ENCODE measurements around the gene IGFL2.
"Not testable (repeated sequence)": the region's sequence is repeated elsewhere in the genome, so short reads cannot be mapped to it uniquely, and the experiment has no call there.

Gene IGFL2

DNA sequence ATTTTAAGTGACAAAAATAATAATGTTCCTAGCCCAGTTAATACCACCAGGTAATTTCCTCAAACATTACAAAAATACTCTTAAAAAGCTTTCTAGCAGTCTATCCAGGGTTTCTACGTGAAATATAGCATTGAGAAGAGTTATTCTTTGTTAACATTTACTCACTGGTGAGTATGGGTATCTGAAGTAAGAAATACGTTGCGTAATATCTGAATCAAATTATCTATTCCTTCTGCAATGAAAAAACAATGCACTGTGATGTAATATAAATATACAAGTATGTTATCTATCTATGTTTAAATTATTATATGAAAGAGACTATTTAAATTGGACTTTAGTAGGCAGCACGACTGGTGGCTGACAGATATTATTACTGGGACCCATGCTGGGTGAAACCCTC, 5.7 kb upstream of the IGFL2 start:
- DNase-seq = no peak

DNA sequence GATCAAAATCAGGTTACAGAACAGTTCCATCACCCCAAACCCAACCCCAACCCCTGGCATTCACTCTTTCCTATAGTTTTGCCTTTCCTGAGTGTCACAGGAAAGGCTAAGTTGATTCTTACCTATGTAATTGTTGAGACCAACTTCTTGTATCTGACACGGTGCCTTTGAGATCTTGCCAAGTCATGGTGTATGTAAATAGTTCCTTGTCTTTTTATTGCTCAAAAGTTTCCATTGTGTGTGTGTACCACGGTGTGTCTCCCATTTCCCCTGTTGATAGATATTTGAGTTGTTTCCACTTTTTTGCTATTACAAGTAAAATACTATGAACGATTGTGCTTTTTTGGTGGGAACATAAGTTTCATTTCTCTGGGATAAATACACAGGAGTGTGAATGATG, 3.3 kb upstream of the IGFL2 start:
- DNase-seq = no peak

DNA sequence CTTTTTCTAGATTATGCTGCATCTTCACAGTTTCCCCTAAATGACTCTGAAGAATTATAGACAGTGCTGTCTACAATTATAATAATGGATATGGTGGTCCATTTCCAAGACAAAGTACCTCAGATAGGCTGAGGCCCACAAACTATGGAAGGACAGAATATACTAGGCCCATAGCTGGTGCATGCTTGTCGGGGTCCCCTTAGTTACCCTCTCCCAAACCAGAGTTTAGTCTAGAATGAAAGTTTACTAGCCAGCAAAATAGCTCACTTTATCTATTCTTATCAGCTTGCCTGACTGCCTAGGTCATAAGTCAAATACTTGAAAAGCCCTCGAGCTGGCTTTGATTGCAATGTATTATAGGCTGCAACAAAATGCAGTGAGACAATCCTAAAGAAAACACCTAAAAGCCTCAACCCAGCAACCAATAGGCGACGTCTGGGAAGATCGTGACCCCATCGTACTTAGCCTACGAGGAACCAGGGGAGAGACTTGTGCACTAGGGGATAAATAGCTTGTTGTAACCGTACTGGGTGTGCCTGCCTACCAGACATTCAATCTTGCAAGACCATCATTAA, 785 bp upstream of the IGFL2 start:
- no peak for DNase-seq

DNA sequence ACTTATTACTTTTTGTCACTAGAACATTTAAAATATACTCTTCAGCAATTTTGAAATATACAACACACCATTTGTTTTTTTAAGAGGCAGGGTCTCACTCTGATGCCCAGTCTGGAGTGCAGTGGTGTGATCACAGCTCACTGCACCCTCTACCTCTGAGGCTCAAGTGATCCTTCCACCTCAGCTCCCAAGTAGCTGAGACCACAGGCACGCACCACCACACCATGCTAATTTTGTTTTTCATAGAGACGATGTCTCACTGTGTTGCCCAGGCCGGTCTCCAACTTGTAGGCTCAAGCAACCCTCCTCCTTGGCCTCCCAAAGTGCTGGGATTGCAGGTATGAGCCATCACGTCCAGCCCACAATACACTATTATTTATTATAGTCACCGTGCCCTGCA, 2.6 kb downstream of the IGFL2 start:
- DNase-seq = no peak

DNA sequence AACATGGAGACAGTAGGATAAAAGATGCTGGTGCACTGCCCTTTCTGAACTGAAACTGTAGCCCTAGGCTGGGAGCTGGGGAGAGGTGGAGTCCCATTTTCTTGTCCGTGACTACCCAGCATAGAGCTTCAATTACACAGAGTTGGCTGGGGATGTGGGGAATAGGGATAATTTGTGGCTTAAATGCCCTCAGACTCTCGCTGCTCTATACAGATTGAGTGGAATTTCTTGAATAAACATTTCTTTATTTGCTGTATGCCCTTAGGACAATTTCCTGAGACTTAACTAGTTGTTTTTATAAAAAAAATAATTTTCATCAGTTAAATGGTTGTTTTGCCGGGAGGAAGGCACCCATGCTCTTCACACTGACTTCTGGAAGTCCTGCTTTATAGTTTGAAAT, 7.2 kb downstream of the IGFL2 start:
- peak; percentile 9 for DNase-seq

DNA sequence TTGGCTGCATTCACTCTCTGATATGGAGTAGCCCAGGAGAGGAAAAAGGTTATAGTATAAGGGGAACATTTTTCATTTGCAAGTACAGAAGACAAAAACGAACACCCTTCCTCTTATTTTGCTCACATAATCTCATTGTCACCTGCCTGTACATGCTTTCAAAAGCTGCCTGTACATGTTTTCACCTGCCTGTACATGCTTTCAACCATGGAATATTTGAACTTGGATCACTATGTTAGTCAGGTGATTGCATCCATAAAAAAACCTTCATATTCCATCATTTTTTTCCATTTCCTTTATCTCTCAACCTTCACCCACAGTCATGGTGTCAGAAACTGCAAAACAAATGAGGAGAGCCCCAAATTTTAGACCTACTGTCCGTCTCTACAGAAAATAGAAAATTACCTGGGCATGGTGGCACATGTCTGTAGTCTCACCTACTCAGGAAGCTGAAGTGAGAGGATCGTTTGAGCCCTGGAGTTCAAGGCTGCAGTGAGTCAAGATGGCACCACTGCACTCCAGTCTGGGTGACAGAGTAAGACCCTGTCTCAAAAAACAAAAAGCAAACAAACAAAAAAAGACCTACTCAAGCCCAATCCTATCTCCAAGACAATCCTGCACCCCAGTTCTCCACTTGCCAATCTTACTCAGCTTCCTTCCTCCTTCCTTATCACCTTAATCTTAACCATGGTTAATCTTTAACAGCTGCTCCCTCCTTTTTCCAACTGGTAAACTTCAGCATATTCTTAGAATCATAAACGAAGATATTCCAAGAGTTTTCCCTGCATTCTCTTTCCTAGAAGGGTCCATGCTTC, 11.6 kb downstream of the IGFL2 start:
- no peak for DNase-seq

- no peak for DNase-seq
Observed at GRCh38 chr19:46160233-46160775, 12.3 kb downstream of the IGFL2 start.

- DNase-seq = not testable (repeated sequence)
Observed at GRCh38 chr19:46161642-46162257, 13.7 kb downstream of the IGFL2 start.

GRCh38 chr19:46162731-46163130, 14.7 kb downstream of the IGFL2 start:
- no peak for DNase-seq

DNA sequence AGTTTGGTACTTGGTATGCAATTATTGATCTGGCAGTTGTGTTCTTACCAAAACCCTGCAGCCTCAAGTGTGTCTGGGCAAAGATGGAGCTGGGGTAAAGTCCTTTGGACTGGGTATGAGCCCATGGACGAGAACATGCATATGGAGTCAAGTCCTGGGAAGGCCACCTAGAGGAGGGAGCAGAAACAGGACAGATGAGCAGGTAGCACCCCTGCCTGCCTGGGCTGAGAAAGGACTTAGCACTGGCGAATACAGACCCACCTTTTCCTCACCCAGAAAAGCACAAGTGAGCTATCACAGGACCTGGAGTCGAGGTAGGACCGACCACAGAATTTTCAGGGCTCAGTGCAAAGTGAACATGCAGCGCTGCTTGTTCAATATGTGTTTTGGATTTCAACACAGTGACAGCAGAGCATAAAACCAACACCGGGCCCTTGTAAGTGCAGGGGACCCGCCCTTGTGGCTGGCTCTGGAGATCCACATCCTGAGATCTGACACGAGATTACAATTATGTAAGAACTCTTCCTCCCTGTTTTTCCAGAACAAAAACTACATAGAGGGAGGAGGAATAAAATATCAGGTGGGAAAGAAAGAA, 25.9 kb downstream of the IGFL2 start:
- no peak for DNase-seq

DNA sequence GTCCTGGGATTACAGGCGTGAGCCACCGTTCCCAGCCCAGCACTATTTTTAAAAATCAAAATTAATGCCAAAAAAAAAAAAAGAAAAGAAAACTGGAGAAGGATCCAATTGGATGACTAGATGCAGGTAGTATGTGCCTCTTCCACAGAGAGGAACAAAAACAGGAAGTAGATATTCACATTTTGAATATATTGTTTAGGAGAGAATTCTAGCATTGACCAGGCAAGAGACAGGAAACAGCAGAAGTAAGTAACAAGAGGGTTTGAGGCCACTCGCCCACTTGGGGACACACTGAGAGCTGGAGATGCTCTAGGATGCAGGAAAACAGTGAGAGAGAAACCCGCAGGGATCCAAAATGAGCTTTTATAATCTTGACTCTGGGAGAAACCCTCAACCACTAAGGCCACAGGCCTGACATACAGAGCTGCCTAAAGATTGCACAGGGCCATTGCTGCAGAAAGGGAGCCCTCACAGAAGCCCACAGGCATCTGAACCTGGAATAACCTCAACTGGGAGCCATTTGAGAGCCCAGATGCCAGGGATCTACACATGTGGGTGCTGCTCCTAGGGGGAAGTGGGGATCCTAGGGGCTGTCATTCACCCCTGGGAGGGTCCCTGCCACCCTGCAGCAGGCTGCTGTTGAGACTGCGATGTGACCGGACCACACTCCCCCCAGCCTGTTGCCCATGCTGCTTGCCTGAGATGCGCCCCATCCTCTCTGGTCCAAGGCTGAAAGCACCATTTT, 28.2 kb downstream of the IGFL2 start:
- no peak for DNase-seq

GRCh38 chr19:46179076-46179759, 31.2 kb downstream of the IGFL2 start:
- no peak for DNase-seq

GRCh38 chr19:46180701-46181387, 32.8 kb downstream of the IGFL2 start:
- DNase-seq = peak; percentile 86

DNA sequence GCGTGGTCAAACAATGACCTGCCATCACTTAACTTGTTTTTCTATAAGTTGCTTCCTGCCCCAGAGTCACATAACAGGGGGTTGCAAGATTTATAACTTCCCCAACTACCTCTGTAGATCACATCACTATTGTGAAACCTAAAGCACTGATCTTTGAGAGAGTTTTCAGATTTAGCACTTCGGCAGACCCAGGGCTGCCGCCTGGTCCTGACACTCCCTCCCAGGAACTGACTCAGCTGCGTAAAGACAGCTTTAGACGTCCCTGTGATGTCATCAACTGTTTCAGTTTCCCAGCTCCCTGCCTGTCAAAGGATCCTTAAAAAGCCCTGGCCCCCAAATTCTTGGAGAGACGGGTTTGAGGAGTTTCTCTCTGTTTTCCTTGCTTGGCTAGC, 33.3 kb downstream of the IGFL2 start:
- DNase-seq = peak; percentile 30

DNA sequence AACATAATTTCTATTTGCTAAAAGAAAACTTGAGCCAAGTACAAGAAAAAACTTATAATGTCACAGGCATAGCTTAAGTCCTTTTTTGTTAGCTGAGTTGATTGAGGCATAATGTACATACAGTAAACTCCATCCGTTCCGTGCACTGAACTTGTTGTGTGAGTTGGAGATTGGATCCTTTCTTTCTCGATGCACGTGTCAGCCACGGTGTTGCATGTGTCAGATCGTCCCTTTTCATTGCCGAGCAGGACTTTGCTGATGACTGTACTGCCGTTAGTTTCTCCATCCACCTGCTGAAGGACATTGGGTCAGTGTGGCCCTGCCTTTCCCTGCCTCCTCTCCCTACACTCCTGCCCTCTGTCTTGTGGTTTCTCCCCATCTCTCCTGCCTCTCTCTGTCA, 34.4 kb downstream of the IGFL2 start:
- DNase-seq = no peak

DNA sequence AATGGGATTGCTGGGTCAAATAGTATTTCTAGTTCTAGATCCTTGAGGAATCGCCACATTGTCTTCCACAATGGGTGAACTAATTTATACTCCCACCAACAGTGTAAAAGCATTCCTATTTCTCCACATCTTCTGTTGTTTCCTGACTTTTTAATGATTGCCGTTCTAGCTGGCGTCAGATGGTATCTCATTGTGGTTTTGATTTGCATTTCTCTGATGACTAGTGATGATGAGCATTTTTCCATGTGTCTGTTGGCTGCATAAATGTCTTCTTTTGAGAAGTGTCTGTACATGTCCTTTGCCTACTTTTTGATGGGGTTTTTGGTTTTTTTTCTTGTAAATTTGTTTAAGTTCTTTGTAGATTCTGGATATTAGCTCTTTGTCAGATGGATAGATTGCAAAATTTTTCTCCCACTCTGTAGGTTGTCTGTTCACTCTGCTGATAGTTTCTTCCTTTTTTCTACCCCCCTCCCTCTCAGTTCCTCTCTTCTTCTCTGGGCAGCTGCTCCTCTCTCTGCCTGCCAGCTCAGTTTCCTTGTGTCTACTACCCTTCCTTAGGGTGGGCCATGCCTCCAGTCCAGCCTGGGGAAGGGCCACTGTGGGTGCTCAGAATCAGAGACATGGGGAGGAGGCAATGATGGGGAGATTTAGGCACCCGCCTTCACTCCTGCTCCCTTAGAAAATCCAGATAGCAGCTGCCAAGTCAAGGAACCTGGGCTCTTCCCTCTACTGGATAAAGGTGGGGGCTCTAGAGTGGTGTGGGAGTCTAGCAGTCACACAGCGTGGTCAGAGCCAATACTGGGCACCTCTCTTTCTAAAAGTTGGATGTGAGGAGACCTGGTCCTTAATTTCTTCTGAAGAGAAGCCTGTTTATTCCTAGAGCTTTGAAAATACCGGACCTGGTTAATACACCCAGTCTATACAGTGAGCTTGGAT, 37.0 kb downstream of the IGFL2 start:
- DNase-seq = peak; percentile 78

DNA sequence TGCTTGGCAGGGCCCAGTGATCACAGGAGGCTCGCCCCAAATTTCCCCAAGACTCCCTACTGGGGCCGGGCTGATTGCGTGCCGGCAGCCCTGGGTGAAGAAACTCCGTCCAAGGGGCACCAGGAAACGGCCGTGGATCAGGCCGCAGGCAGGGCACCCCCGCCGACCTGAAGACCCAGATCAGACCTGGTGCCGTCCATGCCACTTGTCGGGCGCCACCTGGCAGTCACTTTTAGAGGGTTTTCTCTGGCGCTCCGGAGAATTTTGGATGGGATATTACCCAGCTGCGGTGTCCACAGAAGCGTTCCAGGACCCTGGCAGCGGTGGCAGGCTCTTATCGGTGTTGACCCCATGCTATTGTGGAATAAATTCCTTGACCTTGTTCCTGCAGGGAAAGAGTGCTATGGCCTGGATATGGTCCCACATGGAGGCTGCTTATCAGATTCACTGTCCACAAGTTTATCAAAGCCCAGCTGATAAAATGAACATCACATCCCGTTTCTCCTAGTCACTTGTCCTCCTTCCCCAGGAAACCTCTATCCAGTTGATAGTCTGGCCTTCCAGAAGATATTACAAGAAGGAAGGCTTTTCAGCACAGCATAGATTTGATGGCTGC, 38.2 kb downstream of the IGFL2 start:
- no peak for DNase-seq

GRCh38 chr19:46186717-46187101, 38.7 kb downstream of the IGFL2 start:
- no peak for DNase-seq

GRCh38 chr19:46189971-46190888, 42.2 kb downstream of the IGFL2 start:
- no peak for DNase-seq

Measured in fibroblast of skin of back (primary cell).